Measurements from ENCODE around the gene DGKA.

- no peak for TF ChIP-seq CTCF (conservative IDR thresholded peaks at IDR 0.05; ENCODE audit: low read depth, low read length)
- no peak for TF ChIP-seq EZH2 (IDR thresholded peaks at IDR 0.05; ENCODE audit: low read length, unreplicated experiment)
- TF ChIP-seq EZH2phosphoT487 (IDR thresholded peaks at IDR 0.05; ENCODE audit: borderline replicate concordance, low read length), result no peak
These were observed 35.7 kb downstream of the DGKA start, which contains the start of gene CDK2 for GRCh38 chr12:55966408-55967281.

Measured in PC-3 (cell line).